Measurements from ENCODE around the gene DNAJB9.

DNAJB9 gene

DNA sequence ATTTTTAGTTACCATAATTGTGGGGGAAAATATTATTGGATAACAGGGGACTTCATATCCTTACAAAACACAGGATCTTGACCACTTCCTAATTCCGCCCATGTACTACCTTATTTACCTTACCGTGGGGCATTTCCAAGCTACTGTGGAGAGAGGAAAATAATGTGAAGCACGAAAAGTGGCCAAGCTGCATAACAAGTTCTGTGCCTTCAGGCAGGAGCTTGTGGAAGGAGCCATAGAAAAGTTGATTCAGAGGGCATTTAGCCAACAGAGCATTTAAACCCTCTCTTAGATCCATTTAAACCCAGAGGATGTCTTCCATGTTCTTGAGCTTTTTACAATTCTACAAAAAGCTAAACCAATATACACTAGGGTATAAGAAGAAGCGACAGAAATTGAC lies 41.6 kb downstream of the DNAJB9 start:
- no peaks in the 10 kb centered on the region for H3K4me1 ChIP-seq (ENCODE audit: insufficient read depth, low read length, severe bottlenecking)
- H3F3A ChIP-seq (ENCODE audit: insufficient read depth, low read length), result no peaks in the 10 kb centered on the region
- H3K36me3 ChIP-seq (ENCODE audit: insufficient read depth, low read length), result no peaks in the 10 kb centered on the region
- TF ChIP-seq, protein P1, sequence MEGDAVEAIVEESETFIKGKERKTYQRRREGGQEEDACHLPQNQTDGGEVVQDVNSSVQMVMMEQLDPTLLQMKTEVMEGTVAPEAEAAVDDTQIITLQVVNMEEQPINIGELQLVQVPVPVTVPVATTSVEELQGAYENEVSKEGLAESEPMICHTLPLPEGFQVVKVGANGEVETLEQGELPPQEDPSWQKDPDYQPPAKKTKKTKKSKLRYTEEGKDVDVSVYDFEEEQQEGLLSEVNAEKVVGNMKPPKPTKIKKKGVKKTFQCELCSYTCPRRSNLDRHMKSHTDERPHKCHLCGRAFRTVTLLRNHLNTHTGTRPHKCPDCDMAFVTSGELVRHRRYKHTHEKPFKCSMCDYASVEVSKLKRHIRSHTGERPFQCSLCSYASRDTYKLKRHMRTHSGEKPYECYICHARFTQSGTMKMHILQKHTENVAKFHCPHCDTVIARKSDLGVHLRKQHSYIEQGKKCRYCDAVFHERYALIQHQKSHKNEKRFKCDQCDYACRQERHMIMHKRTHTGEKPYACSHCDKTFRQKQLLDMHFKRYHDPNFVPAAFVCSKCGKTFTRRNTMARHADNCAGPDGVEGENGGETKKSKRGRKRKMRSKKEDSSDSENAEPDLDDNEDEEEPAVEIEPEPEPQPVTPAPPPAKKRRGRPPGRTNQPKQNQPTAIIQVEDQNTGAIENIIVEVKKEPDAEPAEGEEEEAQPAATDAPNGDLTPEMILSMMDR (IDR thresholded peaks at IDR 0.05; ENCODE audit: low read length), result no peak
- no peak for TF ChIP-seq EZH2 (IDR thresholded peaks at IDR 0.05; ENCODE audit: borderline replicate concordance, low read length)
- no peak overlapping the region for H3K4me2 ChIP-seq (ENCODE audit: low read length)
- no peak overlapping the region for H2AFZ ChIP-seq (ENCODE audit: low read length)
- H3K9me2 ChIP-seq (ENCODE audit: low read depth, low read length), result no peaks in the 10 kb centered on the region
- H3K27ac ChIP-seq (ENCODE audit: low read depth, low read length, poor library complexity, severe bottlenecking), result no peak overlapping the region
- H3K4me3 ChIP-seq (ENCODE audit: low read depth, low read length, poor library complexity, severe bottlenecking), result no peak overlapping the region
- H4K20me1 ChIP-seq (ENCODE audit: insufficient read depth, low read length), result no peaks in the 10 kb centered on the region
- H3K9ac ChIP-seq (ENCODE audit: low read length), result no peak overlapping the region
- no peaks in the 10 kb centered on the region for H3K27me3 ChIP-seq (ENCODE audit: insufficient read depth, low read length)
- H3K9me3 ChIP-seq (ENCODE audit: low read length), result no peaks in the 10 kb centered on the region
- H3K79me2 ChIP-seq (ENCODE audit: insufficient read depth, low read length), result no peaks in the 10 kb centered on the region

DNA sequence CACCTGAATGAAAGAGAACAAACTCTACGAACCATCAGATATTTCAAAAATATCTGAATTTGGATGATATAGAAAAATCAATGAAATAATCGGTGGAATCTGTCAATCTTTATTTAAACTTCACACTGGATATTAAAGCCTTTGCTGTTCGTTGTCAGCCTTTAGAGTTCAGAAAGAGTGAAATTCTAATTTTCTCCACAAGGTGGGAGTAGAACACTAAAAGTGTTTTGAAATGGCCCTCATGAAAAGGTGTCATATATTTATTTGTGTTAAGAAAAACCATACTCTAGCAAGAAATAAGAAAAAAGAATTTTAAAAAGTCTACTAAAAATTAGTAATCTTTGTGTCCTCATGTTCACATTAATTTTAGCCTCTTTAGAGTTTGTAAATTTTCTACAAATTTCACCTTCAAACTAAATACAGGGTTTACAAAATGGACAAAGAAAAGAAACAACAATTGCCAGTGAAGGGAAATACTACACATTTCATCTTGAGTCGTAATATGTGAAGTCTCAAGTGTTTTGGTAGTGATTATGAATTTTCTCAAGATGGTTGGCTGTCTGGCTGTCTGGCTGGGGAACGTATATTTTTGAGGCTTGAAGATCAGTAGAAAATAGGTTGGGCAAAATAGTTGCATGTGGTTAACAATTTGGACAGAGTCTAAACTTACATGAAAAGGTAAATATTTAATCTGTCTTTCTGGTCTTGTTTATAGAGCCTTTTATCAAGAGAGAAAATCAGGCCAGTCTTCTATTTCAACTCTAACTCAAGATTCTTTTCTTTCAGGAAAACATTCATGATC lies 43.7 kb downstream of the DNAJB9 start:
- H2AFZ ChIP-seq (ENCODE audit: low read length), result no peak overlapping the region
- no peaks in the 10 kb centered on the region for H3K36me3 ChIP-seq (ENCODE audit: insufficient read depth, low read length)
- TF ChIP-seq EZH2 (IDR thresholded peaks at IDR 0.05; ENCODE audit: borderline replicate concordance, low read length), result no peak
- TF ChIP-seq, protein P1 (IDR thresholded peaks at IDR 0.05; ENCODE audit: low read length), result peak; percentile 83
- H3K79me2 ChIP-seq (ENCODE audit: insufficient read depth, low read length), result no peaks in the 10 kb centered on the region
- no peaks in the 10 kb centered on the region for H3K27me3 ChIP-seq (ENCODE audit: insufficient read depth, low read length)
- H3K4me2 ChIP-seq (ENCODE audit: low read length), result no peak overlapping the region
- H3F3A ChIP-seq (ENCODE audit: insufficient read depth, low read length), result no peaks in the 10 kb centered on the region
- no peaks in the 10 kb centered on the region for H3K4me1 ChIP-seq (ENCODE audit: insufficient read depth, low read length, severe bottlenecking)
- H3K4me3 ChIP-seq (ENCODE audit: low read depth, low read length, poor library complexity, severe bottlenecking), result no peak overlapping the region
- H3K9me3 ChIP-seq (ENCODE audit: low read length), result no peaks in the 10 kb centered on the region
- no peak overlapping the region for H3K27ac ChIP-seq (ENCODE audit: low read depth, low read length, poor library complexity, severe bottlenecking)
- no peak overlapping the region for H3K9ac ChIP-seq (ENCODE audit: low read length)
- H3K9me2 ChIP-seq (ENCODE audit: low read depth, low read length), result no peaks in the 10 kb centered on the region
- H4K20me1 ChIP-seq (ENCODE audit: insufficient read depth, low read length), result no peaks in the 10 kb centered on the region

DNA sequence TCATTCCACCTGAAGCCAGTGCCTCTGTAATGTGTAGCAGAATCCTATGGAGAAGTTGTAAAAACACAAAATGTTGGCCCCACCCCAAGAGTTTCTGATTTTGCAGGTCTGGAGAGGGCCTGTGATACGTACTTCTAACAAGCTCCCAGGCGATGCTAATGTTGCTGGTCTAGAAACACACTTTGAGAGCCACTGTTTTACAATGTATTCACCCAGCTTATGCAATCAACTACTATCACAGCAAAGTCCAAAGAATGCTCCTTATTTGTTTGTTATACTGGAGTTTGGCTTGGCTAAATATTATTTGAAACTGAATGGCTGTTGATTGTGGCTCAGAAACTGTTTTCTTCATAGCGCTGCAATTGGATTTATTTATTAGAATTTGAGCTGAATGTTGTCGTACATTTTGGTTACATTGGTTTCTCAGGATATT lies 44.3 kb downstream of the DNAJB9 start:
- Histone ChIP-seq H3K4me3 (ENCODE audit: low read depth, low read length, poor library complexity, severe bottlenecking) (no peak overlapping the region), H3K4me1 (ENCODE audit: insufficient read depth, low read length, severe bottlenecking) (no peaks in the 10 kb centered on the region), H3K9me2 (ENCODE audit: low read depth, low read length) (no peaks in the 10 kb centered on the region), H3K36me3 (ENCODE audit: insufficient read depth, low read length) (no peaks in the 10 kb centered on the region), H3K79me2 (ENCODE audit: insufficient read depth, low read length) (no peaks in the 10 kb centered on the region), H3K27me3 (ENCODE audit: insufficient read depth, low read length) (no peaks in the 10 kb centered on the region), H4K20me1 (ENCODE audit: insufficient read depth, low read length) (no peaks in the 10 kb centered on the region), H2AFZ (ENCODE audit: low read length) (no peak overlapping the region), H3K9me3 (ENCODE audit: low read length) (no peaks in the 10 kb centered on the region), H3K4me2 (ENCODE audit: low read length) (no peak overlapping the region), H3K27ac (ENCODE audit: low read depth, low read length, poor library complexity, severe bottlenecking) (no peak overlapping the region), H3K9ac (ENCODE audit: low read length) (no peak overlapping the region), H3F3A (ENCODE audit: insufficient read depth, low read length) (no peaks in the 10 kb centered on the region)
- TF ChIP-seq, protein P1 (IDR thresholded peaks at IDR 0.05; ENCODE audit: low read length), result no peak
- TF ChIP-seq EZH2 (IDR thresholded peaks at IDR 0.05; ENCODE audit: borderline replicate concordance, low read length), result no peak
